ENCODE data around the gene CACNA2D4.

DNA sequence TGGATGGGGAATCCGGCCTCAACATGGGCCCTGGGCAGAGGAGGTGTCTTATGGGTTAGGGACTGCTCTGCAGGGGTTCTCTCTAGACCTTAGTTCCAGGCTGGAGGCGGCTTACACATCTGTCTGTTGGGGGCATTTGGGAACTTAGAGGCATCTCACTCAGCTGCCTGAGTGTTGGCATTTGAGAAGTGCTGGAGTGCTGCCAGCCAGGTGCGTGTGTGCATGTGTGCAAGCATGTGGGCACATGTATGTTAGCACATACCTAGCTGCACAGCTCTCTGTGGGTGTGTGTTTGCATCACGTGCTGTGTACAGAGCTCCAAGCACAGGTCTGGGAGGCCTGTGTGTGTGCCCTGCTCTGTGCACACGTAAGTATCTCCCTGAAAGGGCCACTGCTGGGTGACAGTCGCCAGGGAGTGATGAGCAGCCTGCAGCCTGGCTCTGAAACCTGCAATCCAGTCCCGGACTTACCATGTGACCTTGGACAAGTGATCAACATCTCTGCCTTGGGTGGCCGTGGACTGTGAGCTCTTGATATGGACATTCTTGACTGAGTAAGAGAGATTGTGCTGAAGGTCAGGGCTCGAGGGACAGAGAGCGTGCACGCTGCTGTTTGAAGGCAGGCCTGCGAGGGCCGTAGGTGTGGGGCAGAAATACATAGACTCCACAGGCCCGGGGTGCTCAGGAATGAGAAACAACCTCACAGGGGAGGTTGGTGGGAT is 92.9 kb downstream of the CACNA2D4 start:
- TF ChIP-seq SP1 (IDR thresholded peaks at IDR 0.05), result no peak
- no peak for TF ChIP-seq TARDBP (IDR thresholded peaks at IDR 0.05)
- TF ChIP-seq FOXK2 (IDR thresholded peaks at IDR 0.05), result no peak
- TF ChIP-seq L3MBTL2 (conservative IDR thresholded peaks at IDR 0.05), result no peak
- no peak for TF ChIP-seq ELF4 (IDR thresholded peaks at IDR 0.05)
- TF ChIP-seq BHLHE40 (IDR thresholded peaks at IDR 0.05; ENCODE audit: borderline replicate concordance), result no peak
- TF ChIP-seq SUZ12 (IDR thresholded peaks at IDR 0.05), result no peak
- TF ChIP-seq FOXA1 (IDR thresholded peaks at IDR 0.05), result no peak
- no peak for TF ChIP-seq FOXM1 (IDR thresholded peaks at IDR 0.05; ENCODE audit: borderline replicate concordance)
- no peak for TF ChIP-seq NFRKB (IDR thresholded peaks at IDR 0.05)
- no peak for TF ChIP-seq ARNT (IDR thresholded peaks at IDR 0.05)
- no peak for TF ChIP-seq CTBP1 (IDR thresholded peaks at IDR 0.05; ENCODE audit: borderline replicate concordance)
- no peak for TF ChIP-seq HDGF (IDR thresholded peaks at IDR 0.05; ENCODE audit: borderline replicate concordance)
- TF ChIP-seq, protein P1, sequence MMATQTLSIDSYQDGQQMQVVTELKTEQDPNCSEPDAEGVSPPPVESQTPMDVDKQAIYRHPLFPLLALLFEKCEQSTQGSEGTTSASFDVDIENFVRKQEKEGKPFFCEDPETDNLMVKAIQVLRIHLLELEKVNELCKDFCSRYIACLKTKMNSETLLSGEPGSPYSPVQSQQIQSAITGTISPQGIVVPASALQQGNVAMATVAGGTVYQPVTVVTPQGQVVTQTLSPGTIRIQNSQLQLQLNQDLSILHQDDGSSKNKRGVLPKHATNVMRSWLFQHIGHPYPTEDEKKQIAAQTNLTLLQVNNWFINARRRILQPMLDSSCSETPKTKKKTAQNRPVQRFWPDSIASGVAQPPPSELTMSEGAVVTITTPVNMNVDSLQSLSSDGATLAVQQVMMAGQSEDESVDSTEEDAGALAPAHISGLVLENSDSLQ (IDR thresholded peaks at IDR 0.05), result no peak

Data from HEK293T (cell line).